Measurements from ENCODE around the gene TMEM95.

GRCh38 chr17:7404737-7405349 is 49.9 kb downstream of the TMEM95 start:
- TF ChIP-seq ZNF670 (tag by site-specific recombination; IDR thresholded peaks at IDR 0.05; ENCODE audit: low read depth): no peak
- TF ChIP-seq REST (tag by site-specific recombination; IDR thresholded peaks at IDR 0.05): no peak
- TF ChIP-seq BCL11A (tag by site-specific recombination; IDR thresholded peaks at IDR 0.05; ENCODE audit: low read depth): no peak
- TF ChIP-seq ZNF404 (tag by site-specific recombination; IDR thresholded peaks at IDR 0.05): no peak
- no peak for TF ChIP-seq ZFP37 (tag by site-specific recombination; IDR thresholded peaks at IDR 0.05)
- TF ChIP-seq TRIM28 (IDR thresholded peaks at IDR 0.05; ENCODE audit: borderline replicate concordance, low read length): no peak
- no peak for TF ChIP-seq PBX3 (CRISPR knock-in tag; IDR thresholded peaks at IDR 0.05)
- no peak for TF ChIP-seq ZNF530 (tag by site-specific recombination; IDR thresholded peaks at IDR 0.05; ENCODE audit: low read depth)
- no peak for TF ChIP-seq FEZF1 (tag by site-specific recombination; IDR thresholded peaks at IDR 0.05)
- TF ChIP-seq ZNF10 (tag by site-specific recombination; IDR thresholded peaks at IDR 0.05): no peak
- no peak for TF ChIP-seq ZNF37A (tag by site-specific recombination; IDR thresholded peaks at IDR 0.05)
